Stimulated activated naive B cell treated with anti-CD40 and anti-IgM and Interleukin-4, amounts not matched to agents 10 μg/mL and 1 μg/mL and 100 μg/mL, for 72 hours (primary cell): Measurements from ENCODE around the gene TMEM178A.
"Not testable (repeated sequence)": the region's sequence is repeated elsewhere in the genome, so short reads cannot be mapped to it uniquely, and the experiment has no call there.

Source experiments
- ATAC-seq, 2 donors: fragments of 150-1000 bp; cut with Tn5 transposase; replicated peaks; 2 replicates each; pipeline ENCODE4 v1.10.0; 2021; ENCODE audit warnings: moderate library complexity in 1 of 2
- DNase-seq: peaks from one replicate; pipeline ENCODE4 v3.0.0; 2021
- H3K27ac Mint-ChIP-seq: one replicate; pipeline ENCODE4 v1.8.0; 2022; ENCODE audit warnings: mild to moderate bottlenecking, mixed read lengths
- H3K27me3 Mint-ChIP-seq, 2 donors: one replicate each; pipeline ENCODE4 v1.8.0; 2022; ENCODE audit warnings: mixed read lengths in 2 of 2
- H3K36me3 Mint-ChIP-seq, 2 donors: one replicate each; pipeline ENCODE4 v1.8.0; 2022; ENCODE audit warnings: mixed read lengths in 2 of 2, mild to moderate bottlenecking in 1 of 2
- H3K4me1 Mint-ChIP-seq, 2 donors: one replicate each; pipeline ENCODE4 v1.8.0; 2022; ENCODE audit warnings: mixed read lengths in 2 of 2, mild to moderate bottlenecking in 1 of 2
- H3K4me3 Mint-ChIP-seq, 2 donors: one replicate each; pipeline ENCODE4 v1.8.0; 2022; ENCODE audit warnings: mild to moderate bottlenecking in 2 of 2, mixed read lengths in 2 of 2, moderate library complexity in 1 of 2
- H3K9me3 Mint-ChIP-seq, 2 donors: one replicate each; pipeline ENCODE4 v1.8.0; 2022; ENCODE audit warnings: mixed read lengths in 2 of 2, mild to moderate bottlenecking in 1 of 2

The TMEM178A gene

GRCh38 chr2:39665811-39666490 is at the start of gene TMEM178A:
Gene TMEM178A (plus strand): TSS chr2:39665917. CDS start chr2:39665975, 58 bp downstream.
- H3K36me3 Mint-ChIP-seq, result no peaks in the 10 kb centered on the region
- H3K27ac Mint-ChIP-seq, result peak within 1 kb of the TSS; percentile 63
- peak within 1 kb of the TSS; percentile 80 to 81 for H3K4me3 Mint-ChIP-seq
- peak; percentile 62 to 63 for ATAC-seq
- H3K9me3 Mint-ChIP-seq, result no peaks in the 10 kb centered on the region
- peaks cover 9 to 19% of the 10 kb centered on the region in 2 donors for H3K4me1 Mint-ChIP-seq
- peak; percentile 4 for DNase-seq
- H3K27me3 Mint-ChIP-seq, result peaks cover 49 to 54% of the 10 kb centered on the region in 2 donors

- no peaks in the 10 kb centered on the region for H3K36me3 Mint-ChIP-seq
- no peak overlapping the region for H3K4me3 Mint-ChIP-seq
- H3K9me3 Mint-ChIP-seq, result peaks cover 0 to 2% of the 10 kb centered on the region in 2 donors
- no peak for ATAC-seq
- DNase-seq, result no peak
- H3K4me1 Mint-ChIP-seq, result peaks cover 5% of the 10 kb centered on the region in 2 donors
- no peak overlapping the region for H3K27ac Mint-ChIP-seq
- H3K27me3 Mint-ChIP-seq, result peaks cover 0 to 4% of the 10 kb centered on the region in 2 donors
Observed at GRCh38 chr2:39618236-39618635, 47.5 kb upstream of the TMEM178A start.

GRCh38 chr2:39618736-39619135 is 47.0 kb upstream of the TMEM178A start:
- no peak for ATAC-seq
- H3K27me3 Mint-ChIP-seq, result peaks cover 0 to 4% of the 10 kb centered on the region in 2 donors

GRCh38 chr2:39620067-39620466 is 45.6 kb upstream of the TMEM178A start:
- H3K4me1 Mint-ChIP-seq, result peaks cover 5% of the 10 kb centered on the region in 2 donors
- H3K4me3 Mint-ChIP-seq, result no peak overlapping the region
- H3K27ac Mint-ChIP-seq, result no peak overlapping the region
- ATAC-seq (no peak), DNase-seq (no peak)
- H3K36me3 Mint-ChIP-seq, result no peaks in the 10 kb centered on the region
- peaks cover 0 to 4% of the 10 kb centered on the region in 2 donors for H3K27me3 Mint-ChIP-seq
- no peaks in the 10 kb centered on the region for H3K9me3 Mint-ChIP-seq

More at GRCh38 chr2:39618736-39619135, 47.0 kb upstream of the TMEM178A start:
- no peak for DNase-seq
- Mint-ChIP-seq H3K36me3 (no peaks in the 10 kb centered on the region), H3K27ac (no peak overlapping the region), H3K9me3 (peaks cover 0 to 2% of the 10 kb centered on the region in 2 donors), H3K4me3 (no peak overlapping the region), H3K4me1 (peaks cover 5% of the 10 kb centered on the region in 2 donors)

- Mint-ChIP-seq H3K4me3 (no peak overlapping the region), H3K27ac (no peak overlapping the region), H3K36me3 (no peaks in the 10 kb centered on the region), H3K9me3 (no peaks in the 10 kb centered on the region), H3K4me1 (peaks cover 5% of the 10 kb centered on the region in 2 donors), H3K27me3 (peaks cover 4 to 6% of the 10 kb centered on the region in 2 donors)
- no peak for ATAC-seq
- no peak for DNase-seq
Observed at GRCh38 chr2:39621596-39621995, 44.1 kb upstream of the TMEM178A start.

GRCh38 chr2:39622860-39623259 is 42.9 kb upstream of the TMEM178A start:
- DNase-seq, result no peak
- ATAC-seq, result no peak
- H3K27ac Mint-ChIP-seq, result no peak overlapping the region
- no peaks in the 10 kb centered on the region for H3K36me3 Mint-ChIP-seq
- no peaks in the 10 kb centered on the region for H3K9me3 Mint-ChIP-seq
- peaks cover 4 to 6% of the 10 kb centered on the region in 2 donors for H3K27me3 Mint-ChIP-seq
- H3K4me3 Mint-ChIP-seq, result no peak overlapping the region
- H3K4me1 Mint-ChIP-seq, result peaks cover 5% of the 10 kb centered on the region in 2 donors

GRCh38 chr2:39623917-39624316 is 41.8 kb upstream of the TMEM178A start:
- no peak for ATAC-seq
- H3K4me3 Mint-ChIP-seq, result no peak overlapping the region
- DNase-seq, result no peak
- no peaks in the 10 kb centered on the region for H3K9me3 Mint-ChIP-seq
- no peak overlapping the region for H3K27ac Mint-ChIP-seq
- peaks cover 4 to 6% of the 10 kb centered on the region in 2 donors for H3K27me3 Mint-ChIP-seq
- H3K36me3 Mint-ChIP-seq, result no peaks in the 10 kb centered on the region
- H3K4me1 Mint-ChIP-seq, result peaks cover 5% of the 10 kb centered on the region in 2 donors

- peaks cover under 1 to 1% of the 10 kb centered on the region in 2 donors for H3K4me1 Mint-ChIP-seq
- H3K9me3 Mint-ChIP-seq, result no peaks in the 10 kb centered on the region
- no peak for ATAC-seq
- H3K4me3 Mint-ChIP-seq, result no peak overlapping the region
- DNase-seq, result no peak
- peaks cover 4 to 6% of the 10 kb centered on the region in 2 donors for H3K27me3 Mint-ChIP-seq
- no peaks in the 10 kb centered on the region for H3K36me3 Mint-ChIP-seq
- no peak overlapping the region for H3K27ac Mint-ChIP-seq
Observed at GRCh38 chr2:39625193-39625926, 40.4 kb upstream of the TMEM178A start.

GRCh38 chr2:39625927-39626270 is 39.8 kb upstream of the TMEM178A start:
- ATAC-seq (no peak), DNase-seq (no peak)
- H3K36me3 Mint-ChIP-seq, result no peaks in the 10 kb centered on the region
- no peak overlapping the region for H3K4me3 Mint-ChIP-seq
- H3K9me3 Mint-ChIP-seq, result no peaks in the 10 kb centered on the region
- H3K27me3 Mint-ChIP-seq, result peaks cover 2 to 6% of the 10 kb centered on the region in 2 donors
- H3K4me1 Mint-ChIP-seq, result no peaks in the 10 kb centered on the region
- H3K27ac Mint-ChIP-seq, result no peak overlapping the region

GRCh38 chr2:39628346-39628745 is 37.4 kb upstream of the TMEM178A start:
- not testable (repeated sequence) for ATAC-seq, DNase-seq, H3K36me3 Mint-ChIP-seq, H3K27me3 Mint-ChIP-seq, H3K9me3 Mint-ChIP-seq, H3K27ac Mint-ChIP-seq, H3K4me3 Mint-ChIP-seq, H3K4me1 Mint-ChIP-seq

GRCh38 chr2:39629646-39630045 is 36.1 kb upstream of the TMEM178A start:
- no peak for DNase-seq
- H3K27me3 Mint-ChIP-seq, result peaks cover 0 to 6% of the 10 kb centered on the region in 2 donors
- ATAC-seq, result no peak
- H3K27ac Mint-ChIP-seq, result no peak overlapping the region
- H3K4me1 Mint-ChIP-seq, result no peaks in the 10 kb centered on the region
- H3K9me3 Mint-ChIP-seq, result no peaks in the 10 kb centered on the region
- no peak overlapping the region for H3K4me3 Mint-ChIP-seq
- H3K36me3 Mint-ChIP-seq, result no peaks in the 10 kb centered on the region

GRCh38 chr2:39631256-39631655 is 34.5 kb upstream of the TMEM178A start:
- Mint-ChIP-seq H3K27ac (no peak overlapping the region), H3K4me3 (no peak overlapping the region), H3K36me3 (no peaks in the 10 kb centered on the region), H3K27me3 (no peaks in the 10 kb centered on the region), H3K4me1 (no peaks in the 10 kb centered on the region), H3K9me3 (no peaks in the 10 kb centered on the region)
- DNase-seq (no peak), ATAC-seq (no peak)

- Mint-ChIP-seq H3K9me3 (no peaks in the 10 kb centered on the region), H3K27me3 (no peaks in the 10 kb centered on the region), H3K27ac (no peak overlapping the region), H3K4me1 (no peaks in the 10 kb centered on the region), H3K36me3 (no peaks in the 10 kb centered on the region), H3K4me3 (no peak overlapping the region)
- ATAC-seq, result no peak
- no peak for DNase-seq
Observed at GRCh38 chr2:39631718-39632117, 34.0 kb upstream of the TMEM178A start.

GRCh38 chr2:39632876-39633275 is 32.8 kb upstream of the TMEM178A start:
- Mint-ChIP-seq H3K9me3 (no peaks in the 10 kb centered on the region), H3K4me3 (no peak overlapping the region), H3K27ac (no peak overlapping the region), H3K36me3 (no peaks in the 10 kb centered on the region), H3K4me1 (no peaks in the 10 kb centered on the region), H3K27me3 (no peaks in the 10 kb centered on the region)
- ATAC-seq (no peak), DNase-seq (no peak)

GRCh38 chr2:39636306-39636705 is 29.4 kb upstream of the TMEM178A start:
- no peak overlapping the region for H3K4me3 Mint-ChIP-seq
- no peaks in the 10 kb centered on the region for H3K36me3 Mint-ChIP-seq
- no peak overlapping the region for H3K27ac Mint-ChIP-seq
- H3K9me3 Mint-ChIP-seq, result no peaks in the 10 kb centered on the region
- H3K4me1 Mint-ChIP-seq, result no peaks in the 10 kb centered on the region
- ATAC-seq (no peak), DNase-seq (no peak)
- H3K27me3 Mint-ChIP-seq, result no peaks in the 10 kb centered on the region
